ENCODE data around the gene ECT2L. TPM values are rescaled to one million over a fixed set of nuclear protein-coding genes. Genes with fewer than 3 reads are reported as not detected.

The ECT2L gene, protein sequence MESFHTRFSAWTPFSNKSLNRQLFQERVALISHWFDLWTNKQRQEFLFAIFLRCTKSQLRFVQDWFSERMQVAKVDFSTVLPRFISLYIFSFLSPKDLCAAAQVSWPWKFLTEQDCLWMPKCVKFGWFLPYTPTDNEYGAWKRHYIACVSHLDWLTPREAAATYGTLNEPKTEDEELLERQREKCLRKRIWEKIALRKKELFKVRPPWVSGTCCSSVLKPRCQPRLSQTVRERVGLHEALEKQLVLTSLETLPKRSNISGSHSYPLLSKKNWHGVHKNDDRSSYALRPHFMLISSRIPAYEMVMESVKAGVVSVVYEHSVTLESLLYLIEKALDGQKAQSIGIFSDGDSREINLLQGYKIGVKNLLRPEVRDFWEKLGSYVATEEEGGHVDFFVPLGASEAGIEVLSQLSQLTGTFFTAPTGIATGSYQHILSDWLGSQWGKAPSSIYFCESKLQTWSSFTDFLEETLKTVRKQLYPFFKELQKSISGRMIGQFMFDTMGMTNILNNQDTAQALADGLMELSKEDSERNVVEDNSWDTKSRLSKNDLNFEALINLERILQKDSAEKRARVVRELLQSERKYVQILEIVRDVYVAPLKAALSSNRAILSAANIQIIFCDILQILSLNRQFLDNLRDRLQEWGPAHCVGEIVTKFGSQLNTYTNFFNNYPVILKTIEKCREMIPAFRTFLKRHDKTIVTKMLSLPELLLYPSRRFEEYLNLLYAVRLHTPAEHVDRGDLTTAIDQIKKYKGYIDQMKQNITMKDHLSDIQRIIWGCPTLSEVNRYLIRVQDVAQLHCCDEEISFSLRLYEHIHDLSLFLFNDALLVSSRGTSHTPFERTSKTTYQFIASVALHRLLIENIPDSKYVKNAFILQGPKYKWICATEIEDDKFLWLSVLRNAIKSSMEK
- under 0.01 TPM in 1 of 2 replicates, not detected in the other for total RNA-seq

DNA sequence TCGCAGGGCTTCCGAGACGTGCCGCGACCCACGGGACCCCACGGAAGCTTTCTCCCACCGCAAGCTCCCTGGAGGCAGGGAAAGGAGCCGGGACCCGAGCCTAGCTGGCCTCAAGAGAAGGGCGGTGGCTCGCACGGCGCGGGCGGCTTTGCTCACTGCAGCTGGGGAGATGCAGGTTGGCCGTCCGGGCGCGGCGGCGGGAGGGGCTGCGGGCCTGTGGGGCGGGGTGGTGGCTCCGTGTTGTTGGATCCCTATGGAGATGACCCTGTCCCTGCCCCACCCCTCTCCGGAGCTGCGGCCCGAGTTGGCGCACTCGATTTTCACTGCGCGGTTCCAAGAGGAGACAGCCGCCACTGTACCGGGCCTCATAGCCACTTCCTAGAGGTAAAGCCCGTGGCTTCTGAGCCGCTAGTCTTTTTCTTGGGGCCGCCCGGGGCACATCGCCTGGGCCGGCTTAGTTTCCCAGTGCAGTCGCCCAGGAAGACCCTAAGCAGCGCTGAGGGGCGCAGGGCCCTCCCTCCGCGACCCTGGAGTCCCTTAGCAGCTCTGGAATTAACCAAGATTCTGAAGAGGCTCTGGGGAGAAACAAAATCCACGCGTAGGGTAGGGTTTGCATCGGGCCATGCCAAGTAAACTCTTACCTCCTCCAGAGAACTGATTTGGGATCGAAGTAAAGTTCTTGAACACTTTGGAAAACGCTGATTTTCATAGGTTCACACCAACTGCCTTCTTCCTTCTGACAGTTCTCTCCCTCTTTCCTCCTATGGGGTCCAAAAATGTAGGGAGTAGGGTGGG, at the start of gene ECT2L:
TSS of gene ECT2L (plus strand) at position 279 of the 795 bp plus-strand sequence. CDS start 17,188 bp downstream, outside the sequence.

DNA sequence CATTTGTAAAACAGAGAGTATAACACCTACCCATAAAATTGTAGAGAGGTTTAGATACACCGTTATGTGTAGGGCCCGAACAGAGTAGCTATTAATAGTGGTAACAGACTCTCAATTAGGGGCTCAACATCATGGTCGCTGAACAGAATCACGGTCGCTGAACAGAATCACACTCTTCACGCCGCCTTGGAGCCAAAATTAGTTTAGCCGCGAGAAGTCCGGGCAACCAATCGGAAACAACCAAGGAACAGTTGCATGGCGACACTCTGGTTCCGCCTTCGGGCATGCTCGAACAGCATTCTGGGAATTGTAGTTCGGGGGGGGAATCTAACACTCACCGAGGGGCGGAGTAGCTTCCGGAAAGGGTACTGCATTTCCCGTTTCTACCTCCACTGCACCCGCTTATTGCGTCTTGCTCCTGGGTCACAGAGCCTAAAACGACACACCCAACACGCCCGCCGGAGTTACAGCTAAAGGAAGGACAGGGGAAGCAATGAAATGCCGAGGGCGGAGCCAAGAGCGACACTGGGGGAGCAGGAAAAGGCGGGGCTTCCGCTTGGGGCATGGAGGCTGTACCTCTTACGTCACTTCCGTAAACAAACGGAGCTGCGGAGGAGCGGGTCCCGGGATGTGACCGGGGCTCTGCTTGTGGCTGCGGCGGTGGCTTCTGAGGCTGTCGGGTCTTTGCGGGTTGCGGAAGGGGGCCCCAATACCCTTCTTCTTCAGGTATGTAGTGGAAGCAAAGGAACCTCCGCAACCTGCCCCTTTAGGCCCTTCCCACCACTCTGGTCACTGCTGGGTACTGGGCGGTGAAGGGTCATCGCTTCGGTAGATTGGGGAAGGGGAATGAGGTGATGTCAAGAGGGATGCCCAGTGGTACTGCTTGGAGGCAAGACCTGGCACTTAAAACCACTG, 22.5 kb upstream of the ECT2L start, which contains the start of gene CCDC28A:
TSS of gene CCDC28A (plus strand) at position 593 of the 915 bp plus-strand sequence. CDS start 2,352 bp downstream, outside the sequence.

Other genes starting within 250 kb of the ECT2L start
- 14.5 and 18.5 TPM in 2 replicates for gene CCDC28A, start 22.3 kb upstream of the ECT2L start, total RNA-seq
- 19.5 and 20.6 TPM in 2 replicates for gene REPS1, start 192.2 kb downstream of the ECT2L start, total RNA-seq
- gene ABRACL, start 232.7 kb downstream of the ECT2L start, total RNA-seq = 27.9 and 36.8 TPM in 2 replicates